ENCODE results near the gene NIM1K.
"Not testable (repeated sequence)": the region's sequence is repeated elsewhere in the genome, so short reads cannot be mapped to it uniquely, and the experiment has no call there.

The NIM1K gene

DNA sequence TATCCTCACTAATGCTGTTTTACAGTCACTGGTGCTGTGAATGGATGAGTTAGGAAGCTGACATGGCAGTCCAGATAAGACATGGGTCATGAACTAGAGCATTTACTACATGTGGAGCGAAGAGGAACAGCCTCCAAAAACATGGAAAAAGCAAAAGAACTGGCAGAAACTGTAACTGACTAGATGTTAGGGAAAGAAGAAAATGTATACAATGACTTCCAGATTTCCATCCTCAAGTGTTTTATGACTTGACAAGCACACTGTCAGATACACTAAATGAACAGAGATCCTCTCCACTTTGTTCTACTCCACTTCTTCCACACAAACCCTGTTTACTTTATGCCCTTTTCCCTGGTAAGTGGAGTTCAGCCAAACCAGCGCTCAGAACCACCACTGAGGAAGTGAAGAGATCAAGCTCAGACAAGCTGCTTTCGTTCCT is 109.6 kb downstream of the NIM1K start:
- no peak for DNase-seq (ENCODE audit: low read depth)

DNA sequence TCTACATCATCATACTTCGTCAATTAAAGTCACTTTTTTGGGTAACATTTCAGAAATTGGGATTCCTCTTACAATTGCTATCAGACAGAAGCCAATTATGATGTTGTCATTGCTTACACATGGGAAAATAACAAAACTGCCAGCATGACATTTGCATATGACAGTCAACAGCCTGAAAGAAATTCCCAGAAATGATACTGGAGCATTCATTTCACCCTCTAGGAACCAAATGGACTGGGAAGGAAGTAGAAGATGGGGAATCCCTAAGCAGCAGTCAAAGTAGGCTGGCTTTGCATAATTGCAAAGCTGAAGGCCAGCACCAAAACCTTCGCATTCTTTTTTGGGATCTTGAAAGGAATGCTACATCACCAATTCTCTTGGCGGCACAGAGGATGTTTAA is 110.5 kb downstream of the NIM1K start:
- TF ChIP-seq, protein P1, sequence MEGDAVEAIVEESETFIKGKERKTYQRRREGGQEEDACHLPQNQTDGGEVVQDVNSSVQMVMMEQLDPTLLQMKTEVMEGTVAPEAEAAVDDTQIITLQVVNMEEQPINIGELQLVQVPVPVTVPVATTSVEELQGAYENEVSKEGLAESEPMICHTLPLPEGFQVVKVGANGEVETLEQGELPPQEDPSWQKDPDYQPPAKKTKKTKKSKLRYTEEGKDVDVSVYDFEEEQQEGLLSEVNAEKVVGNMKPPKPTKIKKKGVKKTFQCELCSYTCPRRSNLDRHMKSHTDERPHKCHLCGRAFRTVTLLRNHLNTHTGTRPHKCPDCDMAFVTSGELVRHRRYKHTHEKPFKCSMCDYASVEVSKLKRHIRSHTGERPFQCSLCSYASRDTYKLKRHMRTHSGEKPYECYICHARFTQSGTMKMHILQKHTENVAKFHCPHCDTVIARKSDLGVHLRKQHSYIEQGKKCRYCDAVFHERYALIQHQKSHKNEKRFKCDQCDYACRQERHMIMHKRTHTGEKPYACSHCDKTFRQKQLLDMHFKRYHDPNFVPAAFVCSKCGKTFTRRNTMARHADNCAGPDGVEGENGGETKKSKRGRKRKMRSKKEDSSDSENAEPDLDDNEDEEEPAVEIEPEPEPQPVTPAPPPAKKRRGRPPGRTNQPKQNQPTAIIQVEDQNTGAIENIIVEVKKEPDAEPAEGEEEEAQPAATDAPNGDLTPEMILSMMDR (IDR thresholded peaks at IDR 0.05; ENCODE audit: low read depth, low read length, missing control alignments), result no peak
- DNase-seq (ENCODE audit: low read depth), result no peak
- no peak overlapping the region for H3K4me3 ChIP-seq (ENCODE audit: low read depth, low read length)

More for the DNA sequence above, 109.6 kb downstream of the NIM1K start:
- no peak overlapping the region for H3K4me3 ChIP-seq (ENCODE audit: low read depth, low read length)
- TF ChIP-seq, protein P1 (IDR thresholded peaks at IDR 0.05; ENCODE audit: low read depth, low read length, missing control alignments), result no peak

DNA sequence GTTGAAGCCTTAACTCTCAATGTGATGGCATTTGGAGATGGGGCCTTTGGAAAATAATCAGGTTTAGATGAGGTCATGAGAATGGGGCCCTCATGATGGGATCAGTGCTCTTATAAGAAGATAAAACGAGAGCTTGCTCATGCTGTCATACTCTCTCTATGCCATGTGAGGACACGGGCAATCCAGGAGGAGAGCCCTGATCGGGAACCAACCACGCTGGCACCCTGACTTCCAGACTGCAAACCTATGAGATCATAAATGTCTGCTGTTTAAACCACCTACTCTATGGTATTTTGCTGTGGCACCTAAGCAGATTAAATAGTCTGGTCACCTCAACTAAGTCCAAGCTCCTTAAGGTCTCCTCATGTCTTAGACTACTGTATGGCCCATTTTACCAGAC is 111.2 kb downstream of the NIM1K start:
- DNase-seq (ENCODE audit: low read depth), result no peak
- TF ChIP-seq, protein P1 (IDR thresholded peaks at IDR 0.05; ENCODE audit: low read depth, low read length, missing control alignments), result no peak
- no peak overlapping the region for H3K4me3 ChIP-seq (ENCODE audit: low read depth, low read length)

DNA sequence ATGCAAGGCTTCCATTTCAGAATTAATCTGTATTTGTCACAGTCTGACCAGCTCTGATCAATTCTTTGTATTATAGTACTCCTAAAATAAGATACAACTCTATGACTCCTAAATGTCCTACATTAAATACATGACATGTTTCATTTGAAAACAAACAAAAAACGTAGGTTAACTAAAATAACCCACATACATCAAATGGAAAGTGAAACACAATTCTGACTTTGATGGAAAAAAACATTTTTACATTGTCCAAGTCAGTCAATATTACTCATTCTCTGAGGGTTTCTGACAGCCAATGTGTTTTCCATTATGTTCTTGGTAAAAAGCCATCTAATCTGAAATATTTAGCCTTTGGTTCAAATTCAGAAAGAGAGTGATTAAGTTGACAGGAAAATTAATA is 112.5 kb downstream of the NIM1K start:
- DNase-seq (ENCODE audit: low read depth), result no peak
- TF ChIP-seq, protein P1 (IDR thresholded peaks at IDR 0.05; ENCODE audit: low read depth, low read length, missing control alignments), result no peak
- H3K4me3 ChIP-seq (ENCODE audit: low read depth, low read length), result no peak overlapping the region

DNA sequence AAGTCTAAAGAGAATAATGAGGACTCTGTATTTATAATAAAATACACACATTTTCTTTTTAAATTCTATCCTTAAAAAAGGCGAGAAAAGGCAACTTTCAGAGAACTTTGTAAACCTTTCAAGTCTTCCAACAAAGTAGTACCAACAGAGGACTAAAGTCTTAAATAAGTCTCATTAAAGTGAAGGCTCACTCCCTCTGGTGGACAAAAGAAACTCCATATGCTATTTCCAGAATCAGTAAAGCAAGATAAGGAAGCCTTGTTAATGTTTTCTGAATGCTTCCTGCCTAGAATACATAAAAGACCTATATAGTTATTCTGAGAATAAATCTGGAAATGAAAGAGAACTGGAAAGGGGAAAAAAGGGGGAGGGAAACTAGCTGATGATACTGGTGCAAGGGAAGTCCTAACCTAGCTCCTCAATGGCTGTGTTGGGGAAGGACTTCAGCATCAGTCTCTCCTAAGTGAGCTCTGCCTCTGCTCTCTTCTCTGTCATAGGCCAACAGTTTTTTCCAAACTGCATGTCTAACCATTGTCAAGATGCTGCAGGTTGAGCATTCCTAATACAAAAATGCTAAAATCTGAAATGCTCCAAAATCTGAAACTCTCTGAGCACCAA is 114.0 kb downstream of the NIM1K start:
- no peak overlapping the region for H3K4me3 ChIP-seq (ENCODE audit: low read depth, low read length)
- no peak for DNase-seq (ENCODE audit: low read depth)
- TF ChIP-seq, protein P1 (IDR thresholded peaks at IDR 0.05; ENCODE audit: low read depth, low read length, missing control alignments), result peak; percentile 62

DNA sequence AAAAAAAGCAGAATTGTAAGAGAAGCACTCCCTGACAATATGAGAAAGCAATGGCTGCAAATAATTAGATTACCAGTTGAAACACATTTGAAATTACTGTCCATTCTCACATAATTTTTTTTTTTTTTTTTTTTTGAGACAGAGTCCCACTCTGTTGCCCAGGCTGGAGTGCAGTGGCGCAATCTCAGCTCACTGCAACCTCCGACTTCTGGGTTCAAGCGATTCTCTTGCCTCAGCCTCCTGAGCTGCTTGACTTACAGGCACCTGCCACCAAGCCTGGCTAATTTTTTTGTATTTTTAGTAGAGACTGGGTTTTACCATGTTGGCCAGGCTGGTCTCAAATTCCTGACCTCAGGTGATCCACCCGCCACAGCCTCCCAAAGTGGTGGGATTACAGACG is 114.9 kb downstream of the NIM1K start:
- not testable (repeated sequence) for DNase-seq (ENCODE audit: low read depth); H3K4me3 ChIP-seq (ENCODE audit: low read depth, low read length)

DNA sequence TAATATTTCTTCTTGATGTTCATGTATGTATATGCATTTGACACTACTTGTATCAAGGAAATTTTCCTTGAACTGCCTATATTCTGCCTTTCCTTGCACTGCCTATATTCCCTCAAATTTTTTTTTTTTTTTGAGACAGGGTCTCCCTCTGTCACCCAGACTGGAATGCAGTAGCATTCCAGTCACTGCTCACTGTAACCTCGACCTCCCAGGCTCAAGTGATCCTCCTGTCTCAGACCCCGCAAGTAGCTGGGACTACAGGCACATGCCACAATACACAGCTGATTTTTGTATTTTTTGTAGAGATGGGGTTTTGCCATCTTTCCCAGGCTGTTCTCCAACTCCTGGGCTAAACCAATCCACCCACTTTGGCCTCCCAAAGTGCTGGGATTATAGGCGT is 117.1 kb downstream of the NIM1K start:
- TF ChIP-seq, protein P1 (IDR thresholded peaks at IDR 0.05; ENCODE audit: low read depth, low read length, missing control alignments), result no peak
- no peak overlapping the region for H3K4me3 ChIP-seq (ENCODE audit: low read depth, low read length)
- no peak for DNase-seq (ENCODE audit: low read depth)
